IMR-90 (cell line): ENCODE results near the gene PNKD. TPM values are rescaled to one million over a fixed set of nuclear protein-coding genes. Genes with fewer than 3 reads are reported as not detected.

ENCODE experiments used
- ATAC-seq: fragments of 200-7000 bp; cut with Tn5 transposase; 2 replicates; pipeline ENCODE4 v1.9.1; 2020; ENCODE audit warnings: low read depth, mild to moderate bottlenecking, moderate library complexity
- BruUV-seq: library from RNA; stranded (reverse); fragments of 400-500 nt; replicated peaks from 2 replicates; lab custom pipeline; 2021; lab: Mats Ljungman, UMichigan
- CTCF ChIA-PET: fragments of 300-600 bp; formaldehyde crosslinking; extraction: SDS; loops from one replicate; lab custom pipeline; 2021; ENCODE audit warnings: antibody characterized with exemption; lab: Yijun Ruan, JAX
- POLR2A ChIA-PET: fragments of 300-600 bp; sonication (Branson Sonifier 250); formaldehyde crosslinking; loops from one replicate; lab custom pipeline; 2022; ENCODE audit warnings: antibody characterized with exemption; ENCODE audit not compliant: unreplicated experiment; lab: Charles Lee
- DNase-seq: peaks from one replicate; pipeline ENCODE4 v3.0.0; 2013
- H2AFZ ChIP-seq: replicated peaks from 2 replicates; pipeline ENCODE3; 2013; ENCODE audit warnings: low read length, mild to moderate bottlenecking; ENCODE audit not compliant: poor library complexity
- H2AK5ac ChIP-seq: 2 replicates; pipeline ENCODE4 v1.6.1; 2013; ENCODE audit warnings: low read depth, low read length, inconsistent platforms
- H2AK9ac ChIP-seq: replicated peaks from 2 replicates; pipeline ENCODE3; 2013; ENCODE audit warnings: mild to moderate bottlenecking, low read depth, low read length, moderate library complexity; ENCODE audit not compliant: poor library complexity
- H2BK120ac ChIP-seq: 2 replicates; pipeline ENCODE4 v1.6.1; 2013; ENCODE audit warnings: low read depth, low read length, inconsistent platforms
- H2BK15ac ChIP-seq: 3 replicates; pipeline ENCODE4 v1.6.1; 2013; ENCODE audit warnings: low read depth, low read length, inconsistent platforms
- H2BK20ac ChIP-seq: 2 replicates; pipeline ENCODE4 v1.6.1; 2013; ENCODE audit warnings: low read depth, mild to moderate bottlenecking, inconsistent platforms, low read length, moderate library complexity
- H2BK5ac ChIP-seq: 2 replicates; pipeline ENCODE4 v1.6.1; 2013; ENCODE audit warnings: mild to moderate bottlenecking, low read depth, low read length, inconsistent platforms; ENCODE audit not compliant: poor library complexity, severe bottlenecking
- H3K14ac ChIP-seq: replicated peaks from 2 replicates; pipeline ENCODE4 v1.6.1; 2013; ENCODE audit warnings: low read depth, low read length, inconsistent platforms
- H3K18ac ChIP-seq: 2 replicates; pipeline ENCODE4 v1.6.1; 2013; ENCODE audit warnings: low read depth, low read length, control low read depth
- H3K23ac ChIP-seq: 2 replicates; pipeline ENCODE4 v1.6.1; 2013; ENCODE audit warnings: low read depth, low read length, inconsistent platforms
- H3K27ac ChIP-seq: 2 replicates; pipeline ENCODE4 v1.5.1; 2013; ENCODE audit warnings: mild to moderate bottlenecking, control low read depth, low read length; ENCODE audit not compliant: insufficient read depth
- H3K27me3 ChIP-seq: 2 replicates; pipeline ENCODE4 v1.6.1; 2013; ENCODE audit warnings: low read length; ENCODE audit not compliant: control insufficient read depth, insufficient read depth
- H3K36me3 ChIP-seq: 2 replicates; pipeline ENCODE4 v1.6.1; 2013; ENCODE audit warnings: low read length, mixed read lengths; ENCODE audit not compliant: control insufficient read depth, insufficient read depth
- H3K4ac ChIP-seq: 2 replicates; pipeline ENCODE4 v1.6.1; 2013; ENCODE audit warnings: low read depth, low read length, inconsistent platforms
- H3K4me1 ChIP-seq: 2 replicates; pipeline ENCODE4 v1.6.1; 2013; ENCODE audit warnings: low read length, mixed read lengths; ENCODE audit not compliant: control insufficient read depth, insufficient read depth
- H3K4me2 ChIP-seq: 2 replicates; pipeline ENCODE4 v1.6.1; 2013; ENCODE audit warnings: low read depth, mild to moderate bottlenecking, control low read depth, low read length, moderate library complexity
- H3K4me3 ChIP-seq: 2 replicates; pipeline ENCODE4 v1.5.1; 2013; ENCODE audit warnings: low read depth, mild to moderate bottlenecking, control low read depth, low read length, moderate library complexity; ENCODE audit not compliant: insufficient read depth
- H3K56ac ChIP-seq: 2 replicates; pipeline ENCODE4 v1.6.1; 2013; ENCODE audit warnings: low read length, inconsistent platforms; ENCODE audit not compliant: insufficient read depth; ENCODE audit errors: extremely low read depth
- H3K79me1 ChIP-seq, 2 experiments: 2 replicates each; pipeline ENCODE4 v1.6.1; 2013; ENCODE audit warnings: low read length in 2 of 2, inconsistent platforms in 1 of 2, low read depth in 1 of 2
- H3K9ac ChIP-seq: 2 replicates; pipeline ENCODE4 v1.6.1; 2013; ENCODE audit warnings: low read depth, low read length, control low read depth
- H3K9me1 ChIP-seq: 2 replicates; pipeline ENCODE4 v1.6.1; 2013; ENCODE audit warnings: low read length, inconsistent platforms; ENCODE audit not compliant: insufficient read depth
- H3K9me3 ChIP-seq: 2 replicates; pipeline ENCODE4 v1.6.1; 2013; ENCODE audit warnings: low read length; ENCODE audit not compliant: control insufficient read depth, insufficient read depth
- H4K20me1 ChIP-seq: 2 replicates; pipeline ENCODE4 v1.6.1; 2013; ENCODE audit warnings: low read length, inconsistent platforms; ENCODE audit not compliant: insufficient read depth
- H4K5ac ChIP-seq: 2 replicates; pipeline ENCODE4 v1.6.1; 2013; ENCODE audit warnings: mild to moderate bottlenecking, low read depth, low read length, control low read depth
- H4K8ac ChIP-seq, 2 experiments: 2 replicates each; pipeline ENCODE4 v1.6.1; 2013; ENCODE audit warnings: low read depth in 2 of 2, low read length in 2 of 2, control low read depth in 1 of 2, inconsistent platforms in 1 of 2
- H4K91ac ChIP-seq: 2 replicates; pipeline ENCODE4 v1.6.1; 2013; ENCODE audit warnings: low read depth, low read length, inconsistent platforms; ENCODE audit not compliant: insufficient read depth
- CEBPB ChIP-seq: IDR thresholded peaks from 2 replicates; pipeline ENCODE4 v1.6.1; 2012; ENCODE audit warnings: low read depth, low read length, improper control_type of control experiment
- NFE2L2 ChIP-seq: fragments of 150-350 bp; IDR thresholded peaks from 2 replicates; pipeline ENCODE4 v1.6.1; 2016; ENCODE audit warnings: low read depth, mild to moderate bottlenecking, low read length
- POLR2A ChIP-seq: IDR thresholded peaks from 2 replicates; pipeline ENCODE4 v1.6.1; 2012; ENCODE audit warnings: mild to moderate bottlenecking, low read depth, low read length
- RCOR1 ChIP-seq: IDR thresholded peaks from 2 replicates; pipeline ENCODE4 v1.6.1; 2012; ENCODE audit warnings: mild to moderate bottlenecking, low read length, improper control_type of control experiment; ENCODE audit not compliant: insufficient replicate concordance
- RFX5 ChIP-seq: IDR thresholded peaks from 2 replicates; pipeline ENCODE4 v1.8.0; 2012; ENCODE audit warnings: low read depth, mild to moderate bottlenecking, low read length, moderate library complexity
- WGBS, 2 experiments: methylation state at CpG; one replicate each; pipeline versions ENCODE4 v1.1.5 to v1.1.7; 2013; ENCODE audit warnings: missing lambda C conversion rate in 2 of 2; ENCODE audit not compliant: insufficient read length in 1 of 2; ENCODE audit errors: extremely low coverage in 2 of 2; 5-methylcytosine and 5-hydroxymethylcytosine counted together
- dilution Hi-C: fragments of 300-500 bp; cut with HindIII; formaldehyde crosslinking; loops from one replicate; pipeline ENCODE4 v1.14.3; 2018; ENCODE audit warnings: low sequenced_read_pairs; ENCODE audit not compliant: unreplicated experiment
- in situ Hi-C: fragments of 300-500 bp; cut with MboI; formaldehyde crosslinking; loops from 3 replicates; pipeline ENCODE4 v1.14.3; 2019; ENCODE audit warnings: low sequenced_read_pairs, inconsistent platforms, mixed read lengths
- intact Hi-C: fragments of 100-400 bp; cut with micrococcal nuclease; formaldehyde crosslinking; loops from 2 replicates; pipeline ENCODE4 v1.10.0; 2022
- polyA plus RNA-seq, 3 experiments: library from polyadenylated mRNA; depleted of rRNA; stranded (reverse); fragments of >200 nt; gene quantifications; 2 replicates each; pipeline ENCODE4 v1.2.3, GENCODE V29; 2012; ENCODE audit warnings: low replicate concordance in 1 of 3
- total RNA-seq: library from RNA; depleted of rRNA; stranded (reverse); fragments of >200 nt; gene quantifications from 2 replicates; pipeline ENCODE4 v1.2.3, GENCODE V29; 2012
- TF ChIP-seq, protein P1 (sequence below): fragments of 150-350 bp; IDR thresholded peaks from 2 replicates; pipeline ENCODE4 v1.6.1; 2016; ENCODE audit warnings: low read depth, mild to moderate bottlenecking, low read length, moderate library complexity, borderline replicate concordance

Gene PNKD
- total and polyA plus RNA-seq, 2 of the 4 experiments (the other 2 are of a cell fraction) = 19.2 to 68.5 TPM

- no peaks in the 10 kb centered on the region for H3K27me3 ChIP-seq
- BruUV-seq = no TSS peak
- H3K14ac ChIP-seq = no peak overlapping the region
- CTCF ChIA-PET = no interaction called here
- H3K36me3 ChIP-seq = peaks cover 26% of the 10 kb centered on the region
- no peak overlapping the region for H4K91ac ChIP-seq
- no peak overlapping the region for H3K27ac ChIP-seq
- no peak overlapping the region for H4K5ac ChIP-seq
- peaks cover 85% of the 10 kb centered on the region for H4K20me1 ChIP-seq
- WGBS, 2 experiments = no CpG with 5 or more reads among the region's 5 CpGs
- no peak overlapping the region for H2AK5ac ChIP-seq
- TF ChIP-seq NFE2L2 (no peak), CEBPB (no peak), RFX5 (no peak), RCOR1 (no peak), POLR2A (peak; percentile 49; the same call in 1 of the 2 replicates)
- TF ChIP-seq, protein P1, sequence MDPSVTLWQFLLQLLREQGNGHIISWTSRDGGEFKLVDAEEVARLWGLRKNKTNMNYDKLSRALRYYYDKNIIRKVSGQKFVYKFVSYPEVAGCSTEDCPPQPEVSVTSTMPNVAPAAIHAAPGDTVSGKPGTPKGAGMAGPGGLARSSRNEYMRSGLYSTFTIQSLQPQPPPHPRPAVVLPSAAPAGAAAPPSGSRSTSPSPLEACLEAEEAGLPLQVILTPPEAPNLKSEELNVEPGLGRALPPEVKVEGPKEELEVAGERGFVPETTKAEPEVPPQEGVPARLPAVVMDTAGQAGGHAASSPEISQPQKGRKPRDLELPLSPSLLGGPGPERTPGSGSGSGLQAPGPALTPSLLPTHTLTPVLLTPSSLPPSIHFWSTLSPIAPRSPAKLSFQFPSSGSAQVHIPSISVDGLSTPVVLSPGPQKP = no peak
- no peak overlapping the region for H3K56ac ChIP-seq
- H3K4me1 ChIP-seq = peaks cover 18% of the 10 kb centered on the region
- H2BK5ac ChIP-seq = no peak overlapping the region
- H3K9ac ChIP-seq = no peak overlapping the region
- ATAC-seq (no peak), DNase-seq (peak; percentile 24)
- H2BK15ac ChIP-seq = no peak overlapping the region
- no peak overlapping the region for H3K18ac ChIP-seq
- no peak overlapping the region; the same call in 1 of the 2 replicates for H3K4me2 ChIP-seq
- H2AFZ ChIP-seq = no peak overlapping the region
- H3K79me1 ChIP-seq = peaks cover 5 to 51% of the 10 kb centered on the region in 2 experiments; a peak in 3 of 4 replicates
- H3K23ac ChIP-seq = no peak overlapping the region
- in situ Hi-C loops (no loop called here), intact Hi-C loops (no loop called here), dilution Hi-C loops (no loop called here)
- no peak overlapping the region for H3K4ac ChIP-seq
- H2BK20ac ChIP-seq = no peak overlapping the region
- no peaks in the 10 kb centered on the region for H3K9me3 ChIP-seq
- no peak overlapping the region for H2BK120ac ChIP-seq
- POLR2A ChIA-PET = no interaction called here
- no peak overlapping the region for H3K4me3 ChIP-seq
- H2AK9ac ChIP-seq = no peak overlapping the region
- H3K9me1 ChIP-seq = peaks cover 19% of the 10 kb centered on the region
- no peak overlapping the region for H4K8ac ChIP-seq
Observed at GRCh38 chr2:218223046-218223445, 47.3 kb upstream of the PNKD start.
